Measurements from ENCODE around the gene KIR2DL3. TPM values are rescaled to one million over a fixed set of nuclear protein-coding genes. Genes with fewer than 3 reads are reported as not detected.

KIR2DL3 gene
- total and polyA plus RNA-seq, 11 donors: 0.37 TPM; not detected in 10

- Histone ChIP-seq H3K27me3 (peaks cover 0 to 7% (median 0%) of the 10 kb centered on the region in 9 donors), H3K27ac (no peak overlapping the region), H3K4me1 (no peaks in the 10 kb centered on the region), H3K9me3 (peaks cover 0 to 32% (median 18%) of the 10 kb centered on the region in 12 donors), H3K36me3 (no peaks in the 10 kb centered on the region), H3K4me3 (no peak overlapping the region)
- TF ChIP-seq POLR2A (IDR thresholded peaks at IDR 0.05): no peak
- no peak for TF ChIP-seq CTCF (IDR thresholded peaks at IDR 0.05)
- no peak for ATAC-seq
- DNase-seq: no peak
- intact Hi-C loops (cut with DNase I): no loop called here
- WGBS, 4 donors: 57 to 76% (median 62%) methylated on average over 3 of the region's 3 CpGs
These were observed 13.7 kb upstream of the KIR2DL3 start for GRCh38 chr19:54724644-54725043.

GRCh38 chr19:54725321-54725720, 13.0 kb upstream of the KIR2DL3 start:
- no peak overlapping the region for H3K27ac ChIP-seq
- peaks cover 0 to 7% (median 0%) of the 10 kb centered on the region in 9 donors for H3K27me3 ChIP-seq
- DNase-seq: no peak
- TF ChIP-seq CTCF (IDR thresholded peaks at IDR 0.05) (no peak), POLR2A (IDR thresholded peaks at IDR 0.05) (no peak)
- H3K36me3 ChIP-seq: no peaks in the 10 kb centered on the region
- 67 to 80% (median 79%) methylated on average over 7 of the region's 7 CpGs for WGBS, 4 donors
- intact Hi-C loops (cut with DNase I): no loop called here
- no peaks in the 10 kb centered on the region for H3K4me1 ChIP-seq
- no peak for ATAC-seq
- peaks cover 0 to 26% (median 15%) of the 10 kb centered on the region in 12 donors for H3K9me3 ChIP-seq
- no peak overlapping the region for H3K4me3 ChIP-seq

GRCh38 chr19:54727562-54727961, 10.8 kb upstream of the KIR2DL3 start:
- ATAC-seq (no peak), DNase-seq (peak in 1 of 5 donors; percentile 2)
- peaks cover 0 to 7% (median 0%) of the 10 kb centered on the region in 12 donors for H3K9me3 ChIP-seq
- H3K27ac ChIP-seq: no peak overlapping the region
- no peak overlapping the region for H3K4me3 ChIP-seq
- H3K4me1 ChIP-seq: no peaks in the 10 kb centered on the region
- intact Hi-C loops (cut with DNase I): no loop called here
- 67 to 80% (median 74%) methylated on average over 10 of the region's 10 CpGs for WGBS, 4 donors
- H3K27me3 ChIP-seq: peaks cover 0 to 7% (median 0%) of the 10 kb centered on the region in 9 donors
- no peaks in the 10 kb centered on the region for H3K36me3 ChIP-seq
- TF ChIP-seq POLR2A (IDR thresholded peaks at IDR 0.05): no peak
- TF ChIP-seq CTCF (IDR thresholded peaks at IDR 0.05): no peak

GRCh38 chr19:54728167-54728566, 10.1 kb upstream of the KIR2DL3 start:
- no peak overlapping the region for H3K4me3 ChIP-seq
- no peaks in the 10 kb centered on the region for H3K36me3 ChIP-seq
- H3K27me3 ChIP-seq: peaks cover 0 to 7% (median 0%) of the 10 kb centered on the region in 9 donors
- no peaks in the 10 kb centered on the region for H3K4me1 ChIP-seq
- WGBS, 4 donors: 49 to 59% (median 56%) methylated on average over 3 of the region's 3 CpGs
- ATAC-seq: no peak
- no peak for DNase-seq
- TF ChIP-seq POLR2A (IDR thresholded peaks at IDR 0.05) (no peak), CTCF (IDR thresholded peaks at IDR 0.05) (no peak)
- H3K27ac ChIP-seq: no peak overlapping the region
- intact Hi-C loops (cut with DNase I): no loop called here
- peaks cover 0 to 7% (median 0%) of the 10 kb centered on the region in 12 donors for H3K9me3 ChIP-seq
